Embryonic facial prominence (tissue), 1 donor: ENCODE measurements around the gene PPFIA1.

Experiments used
- DNase-seq: peaks from one replicate; pipeline ENCODE4 v3.0.0-alpha.2; 2016; ENCODE audit errors: extremely low spot score

PPFIA1 gene

DNA sequence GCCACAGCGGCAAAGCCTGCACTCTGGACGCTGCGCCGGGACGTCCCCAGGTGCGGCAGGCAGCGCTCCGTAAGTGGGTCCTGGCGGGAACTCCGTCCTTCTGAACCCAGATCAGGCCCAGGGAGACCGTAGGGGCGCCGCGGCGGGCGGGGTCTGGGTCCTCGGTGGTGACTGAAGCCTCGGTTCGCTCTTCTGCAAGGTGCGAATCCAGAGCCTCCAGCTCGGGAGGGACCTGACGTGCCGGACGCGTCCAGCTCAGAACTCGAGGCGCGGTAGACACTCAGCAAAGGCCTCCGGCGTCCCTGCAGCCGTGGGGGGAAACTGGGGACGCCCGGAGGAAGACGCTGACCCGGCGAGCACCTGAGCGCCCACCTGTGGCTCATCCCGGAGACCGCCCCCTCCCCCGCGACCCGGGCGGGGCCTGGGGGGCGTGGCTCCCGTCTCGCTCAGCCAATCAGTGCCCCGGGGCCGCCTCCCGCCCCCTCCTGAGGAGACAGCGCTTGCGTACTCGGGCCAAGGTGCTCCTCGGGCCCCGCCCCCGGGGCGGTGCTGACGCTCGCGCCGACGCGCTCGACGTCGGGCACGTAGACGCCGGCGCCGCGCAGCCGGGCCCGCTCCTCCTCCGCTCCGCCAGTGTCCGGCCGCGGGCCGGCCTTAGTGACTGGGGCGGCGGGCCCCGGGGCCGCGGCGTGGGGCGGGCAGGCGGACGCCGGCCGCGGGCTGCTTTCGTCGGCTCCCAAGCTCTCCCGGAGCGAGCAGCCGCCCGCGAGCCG, at the start of gene PPFIA1:
TSS of gene PPFIA1 (plus strand) at position 587 of the 773 bp plus-strand sequence. CDS start 1,483 bp downstream, outside the sequence.
- peak; percentile 87 for DNase-seq

- no peak for DNase-seq
Observed at GRCh38 chr11:70220920-70221319, 49.6 kb upstream of the PPFIA1 start.

DNA sequence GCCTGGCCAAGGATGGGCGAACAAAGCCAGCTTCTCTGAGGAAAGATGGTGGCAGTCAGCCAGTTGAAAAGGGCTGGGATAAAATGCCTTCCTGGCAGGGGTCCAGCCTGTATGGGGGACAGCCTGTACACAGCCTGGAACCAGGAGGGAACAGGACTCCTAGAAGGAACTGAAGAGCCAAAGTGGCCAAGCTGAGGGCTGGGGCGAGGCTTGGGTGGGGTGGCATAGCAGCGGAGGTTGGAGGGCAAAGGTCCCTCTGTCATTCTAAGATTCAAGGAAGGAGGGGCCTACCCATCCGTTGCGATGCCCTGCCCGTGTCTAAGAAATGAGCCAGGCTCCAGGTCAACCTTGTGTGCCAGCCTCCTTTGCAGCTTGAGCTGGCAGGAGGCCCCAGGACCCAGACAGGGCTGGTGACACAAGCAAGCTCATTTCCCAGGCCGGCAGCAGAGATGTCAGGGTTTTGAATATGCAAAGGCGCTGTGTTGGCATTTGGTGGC, 44.8 kb upstream of the PPFIA1 start:
- no peak for DNase-seq

- DNase-seq, result no peak
Observed at GRCh38 chr11:70226183-70226582, 44.3 kb upstream of the PPFIA1 start.

- DNase-seq, result no peak
Observed at GRCh38 chr11:70226967-70227366, 43.5 kb upstream of the PPFIA1 start.

GRCh38 chr11:70229737-70230136, 40.8 kb upstream of the PPFIA1 start:
- no peak for DNase-seq

DNA sequence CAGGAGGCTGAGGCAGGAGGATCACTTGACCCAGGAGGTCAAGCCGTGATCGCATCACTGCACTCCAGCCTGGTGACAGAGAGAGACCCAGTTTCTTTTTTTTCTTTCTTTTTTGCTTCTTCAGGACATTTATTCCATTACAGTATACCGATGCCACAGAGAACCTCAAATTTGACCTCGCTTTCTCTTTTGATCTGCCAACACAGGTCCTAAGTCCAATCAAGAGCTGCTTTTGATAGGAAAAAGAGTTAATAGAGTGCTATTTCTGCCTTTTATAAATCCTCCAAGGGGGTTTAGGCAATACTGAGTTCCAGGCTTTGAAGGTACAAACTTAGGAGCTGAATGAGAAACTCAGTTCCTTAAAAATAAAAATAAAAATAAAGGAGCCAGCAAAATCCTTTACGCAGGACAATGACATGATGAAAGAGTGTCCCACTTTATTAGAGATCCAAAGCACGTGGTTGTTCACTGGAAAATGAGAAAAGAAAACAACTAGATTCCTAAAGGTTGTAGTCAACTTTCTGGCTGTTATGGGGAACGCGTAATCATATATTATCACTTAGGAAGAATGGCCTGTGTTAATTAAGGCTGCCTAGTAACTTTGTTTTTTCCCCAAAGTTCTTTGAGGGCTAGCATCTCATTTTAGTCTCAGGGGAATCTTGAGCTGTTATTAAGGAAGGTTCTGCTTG, 40.2 kb upstream of the PPFIA1 start:
- DNase-seq, result no peak

- no peak for DNase-seq
Observed at GRCh38 chr11:70230840-70231710, 39.4 kb upstream of the PPFIA1 start.

DNA sequence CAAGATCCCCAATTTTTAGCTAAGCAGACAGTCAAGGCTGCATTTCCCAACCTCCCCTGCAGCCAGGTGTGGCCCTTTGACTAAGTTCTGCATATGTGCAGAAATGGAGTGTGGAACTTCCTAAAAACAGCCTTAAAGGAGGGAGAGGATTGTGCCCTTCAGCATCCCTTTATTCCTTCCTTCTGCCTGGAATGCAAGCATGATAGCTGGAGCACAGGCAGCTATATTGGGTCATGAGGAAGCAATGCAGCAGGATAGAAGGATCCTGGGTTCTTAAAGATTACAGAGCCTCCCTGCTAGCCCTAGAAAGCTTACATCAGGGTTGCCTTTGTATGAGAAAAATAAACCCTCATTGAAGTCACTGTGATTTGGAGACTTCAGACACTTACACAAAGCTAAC, 37.5 kb upstream of the PPFIA1 start:
- DNase-seq, result no peak

DNA sequence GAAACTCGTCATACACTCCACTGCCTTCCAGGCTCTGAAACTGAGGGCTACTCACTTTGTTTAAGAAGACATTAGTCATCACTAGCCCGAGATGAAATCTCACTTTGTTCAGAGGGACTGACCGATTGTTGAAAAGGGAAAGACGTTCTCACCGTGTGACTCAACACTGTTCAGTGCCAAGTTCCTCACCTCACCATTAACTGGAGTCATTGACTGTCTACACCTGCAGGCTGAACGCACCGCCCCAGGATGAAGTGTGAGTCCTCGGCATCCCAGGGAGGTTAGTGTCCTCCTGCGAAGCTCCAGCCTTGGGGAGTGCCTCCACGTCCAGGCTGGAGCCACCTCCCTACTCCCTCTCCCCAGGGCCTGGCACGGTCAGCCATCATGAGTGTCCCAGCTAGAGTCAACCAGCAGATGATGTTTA, 37.0 kb upstream of the PPFIA1 start:
- DNase-seq, result no peak

- no peak for DNase-seq
Observed at GRCh38 chr11:70233962-70234361, 36.5 kb upstream of the PPFIA1 start.

- no peak for DNase-seq
Observed at GRCh38 chr11:70240337-70240736, 30.2 kb upstream of the PPFIA1 start.

- DNase-seq, result no peak
Observed at GRCh38 chr11:70241709-70242108, 28.8 kb upstream of the PPFIA1 start.

- DNase-seq, result no peak
Observed at GRCh38 chr11:70242885-70243284, 27.6 kb upstream of the PPFIA1 start.

DNA sequence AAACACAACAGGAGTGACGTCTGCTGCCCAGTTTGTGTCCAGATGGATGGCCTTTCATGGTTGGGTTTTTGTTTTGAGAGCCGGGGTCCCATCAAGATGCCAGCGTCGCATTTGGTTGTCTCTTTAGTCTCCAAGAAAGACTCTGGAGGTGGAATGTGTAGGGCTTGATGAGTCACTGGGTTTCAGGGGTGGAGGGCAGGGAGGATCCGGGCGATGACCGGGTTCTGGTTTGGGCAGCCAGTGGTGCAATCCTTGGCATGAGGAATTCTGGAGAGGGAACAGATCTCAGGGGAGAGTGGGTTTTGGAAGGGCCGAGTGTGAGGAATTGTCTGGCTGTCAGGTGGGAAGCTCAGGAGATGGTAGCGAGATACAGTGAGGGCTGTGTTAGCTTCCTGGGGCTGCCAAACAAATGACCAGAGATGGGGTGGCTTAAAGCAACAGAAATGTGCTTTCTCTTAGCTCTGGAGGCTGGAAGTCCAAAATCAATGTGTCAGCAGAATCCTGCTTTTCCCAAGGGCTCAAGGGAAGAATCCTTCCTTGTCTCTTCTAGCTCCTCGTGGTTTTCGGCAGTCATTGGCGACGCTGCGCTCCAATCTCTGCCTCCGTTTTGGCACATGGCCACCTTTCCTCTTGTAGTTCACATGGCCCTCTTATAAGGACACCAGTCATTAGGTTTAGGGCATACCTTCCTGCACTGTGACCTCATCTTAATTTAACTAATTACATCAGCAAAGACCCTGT, 26.4 kb upstream of the PPFIA1 start:
- no peak for DNase-seq

GRCh38 chr11:70244698-70245097, 25.8 kb upstream of the PPFIA1 start:
- no peak for DNase-seq

DNA sequence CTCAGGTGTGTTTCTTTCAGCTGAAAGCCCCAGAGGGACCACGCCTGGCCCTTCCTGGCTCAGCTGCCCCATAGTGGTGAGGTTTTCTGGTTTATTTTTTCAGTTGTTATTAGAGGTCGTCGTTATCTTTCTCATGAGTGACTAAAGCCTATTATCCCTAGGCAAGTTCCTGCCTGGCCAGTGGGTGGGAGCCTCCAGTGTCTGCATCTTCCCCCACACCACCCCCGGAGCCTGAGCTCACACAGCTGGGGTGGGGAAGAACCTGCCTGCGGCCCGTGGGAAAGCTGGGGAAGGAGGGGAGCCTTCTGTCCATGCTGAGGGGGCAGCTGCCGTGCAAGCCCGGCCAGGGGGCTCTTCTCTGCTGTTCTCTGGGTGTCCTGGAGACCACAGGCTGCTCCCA, 24.3 kb upstream of the PPFIA1 start:
- DNase-seq, result no peak

DNA sequence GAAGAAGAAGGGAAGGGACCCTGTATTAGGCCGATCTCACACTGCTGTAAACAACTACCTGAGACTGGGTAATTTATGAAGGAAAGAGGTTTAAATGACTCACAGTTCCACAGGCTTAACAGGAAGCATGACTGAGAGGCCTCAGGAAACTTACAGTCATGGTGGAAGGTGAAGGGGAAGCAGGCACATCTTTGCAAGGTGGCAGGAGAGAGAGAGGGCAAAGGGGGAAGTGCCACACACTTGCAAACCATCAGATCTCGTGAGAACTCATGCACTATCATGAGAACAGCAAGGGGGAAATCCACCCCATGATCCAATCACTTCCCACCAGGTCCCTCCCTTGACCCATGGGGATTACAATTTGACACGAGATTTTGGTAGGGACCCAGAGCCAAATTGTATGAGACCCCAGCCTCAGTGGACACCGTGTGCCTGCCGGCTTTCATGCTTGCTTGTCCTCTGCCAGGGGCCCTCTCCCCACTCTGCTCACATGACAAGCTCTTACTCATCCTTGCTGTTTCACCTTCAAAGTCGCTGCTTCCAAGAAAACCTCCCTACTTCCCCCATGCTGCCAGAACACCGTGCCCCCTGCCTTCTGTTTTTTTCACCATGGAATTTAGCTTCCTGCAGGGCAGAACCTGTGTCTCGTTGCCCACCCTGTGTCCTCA, 23.3 kb upstream of the PPFIA1 start:
- DNase-seq, result no peak

GRCh38 chr11:70247710-70248072, 22.8 kb upstream of the PPFIA1 start:
- no peak for DNase-seq

DNA sequence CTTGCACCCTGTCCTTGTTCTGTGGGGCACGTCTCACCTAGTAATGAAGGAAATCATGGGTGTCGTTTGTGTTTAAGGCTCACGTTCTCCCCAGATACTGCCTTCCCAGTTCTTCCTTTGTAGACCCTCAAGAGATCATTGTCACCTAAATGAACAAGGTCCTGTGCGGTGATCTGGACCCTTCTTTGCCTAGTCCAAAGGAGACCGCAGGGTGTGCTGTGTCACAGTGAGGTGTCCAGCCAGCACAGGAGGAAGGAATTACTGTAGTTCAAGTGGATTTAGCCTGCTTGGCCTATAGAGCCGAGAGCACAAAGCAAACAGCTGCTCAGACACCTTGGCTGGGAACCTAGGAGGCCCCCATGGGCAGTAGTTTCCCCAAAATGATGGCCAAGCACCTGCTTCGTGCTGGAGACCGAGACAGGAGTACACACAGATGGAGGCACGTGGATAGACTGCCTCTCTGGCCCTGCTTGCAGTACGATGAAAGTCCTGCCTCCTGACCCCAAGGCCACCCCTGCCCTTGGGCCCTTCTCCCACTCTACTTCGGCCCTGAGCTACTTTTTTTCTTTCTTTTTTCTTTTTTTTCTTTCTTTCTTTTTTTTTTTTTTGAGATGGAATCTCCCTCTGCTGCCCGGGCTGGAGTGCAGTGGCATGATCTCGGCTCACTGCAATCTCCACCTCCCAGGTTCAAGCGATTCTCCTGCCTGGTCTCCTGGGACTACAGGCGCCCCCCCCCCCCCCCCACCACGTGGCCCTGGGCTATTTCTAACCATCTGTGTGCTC, 19.4 kb upstream of the PPFIA1 start:
- no peak for DNase-seq
